WI38 (cell line): Measurements from ENCODE around the gene NBAS.

Experiments used
- H3K4me3 ChIP-seq: 2 replicates; pipeline ENCODE4 v1.5.1; 2011; ENCODE audit warnings: low read depth, mild to moderate bottlenecking, control low read depth, low read length
- CTCF ChIP-seq: IDR thresholded peaks from 2 replicates; pipeline ENCODE4 v1.5.1; 2012; ENCODE audit warnings: low read depth, mild to moderate bottlenecking, control low read depth, low read length

NBAS gene

DNA sequence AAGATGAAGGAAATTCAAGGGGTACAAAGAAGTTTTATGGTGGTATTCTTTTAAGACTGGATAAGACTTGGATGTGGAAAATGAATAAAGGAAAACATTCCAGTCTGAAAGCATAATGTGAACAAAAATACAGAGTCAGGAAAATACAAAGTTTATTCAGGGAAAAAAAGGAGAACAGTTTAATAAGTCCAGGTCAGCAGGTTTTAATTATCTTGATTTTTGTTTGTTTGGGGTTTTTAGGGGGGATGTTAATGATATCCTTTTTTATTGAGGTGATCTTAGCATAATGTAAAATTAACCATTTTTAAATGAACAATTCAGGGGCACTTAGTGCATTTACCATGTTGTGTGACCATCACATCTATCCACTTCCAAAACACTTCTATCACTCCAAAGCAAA is 80.6 kb downstream of the NBAS start:
- no peak for TF ChIP-seq CTCF
- H3K4me3 ChIP-seq: no peak overlapping the region

DNA sequence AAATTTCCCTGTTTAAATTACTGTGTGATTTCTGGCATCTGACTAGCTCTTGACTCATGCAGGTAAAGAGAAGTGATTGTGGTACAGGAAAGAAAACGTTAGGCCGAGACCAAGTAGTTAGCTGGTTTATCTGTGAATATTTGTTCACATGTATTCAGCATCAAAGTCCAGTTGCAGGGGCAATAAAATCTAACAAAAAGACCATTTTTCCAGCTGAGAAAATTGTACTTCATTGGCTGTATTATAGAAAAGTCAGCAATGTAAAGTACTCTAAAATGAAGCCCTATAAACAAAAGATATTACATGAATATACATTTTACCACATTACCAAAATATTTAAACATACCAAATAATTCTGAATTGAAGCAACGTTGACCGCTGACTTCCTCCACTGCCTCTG is 88.3 kb downstream of the NBAS start:
- TF ChIP-seq CTCF: no peak
- H3K4me3 ChIP-seq: no peak overlapping the region

DNA sequence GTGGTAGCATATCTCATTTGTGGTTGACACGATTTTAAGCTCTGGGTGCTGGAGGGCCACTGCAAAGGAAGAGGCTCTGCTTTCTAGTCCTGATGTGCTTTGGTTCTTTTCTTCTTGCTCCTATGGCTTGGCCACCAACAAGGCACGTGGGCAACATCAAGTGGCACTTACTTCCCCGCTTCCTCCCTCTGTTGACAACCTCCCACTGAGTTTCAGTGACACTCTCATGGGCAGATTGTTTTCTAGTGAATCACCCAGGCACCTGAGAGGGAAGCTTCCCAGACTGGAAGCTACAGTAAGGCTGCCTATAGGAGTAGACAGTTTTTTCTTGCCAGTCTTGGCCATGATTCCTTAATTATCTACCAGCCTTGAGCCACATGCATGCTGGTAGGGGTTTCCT is 89.0 kb downstream of the NBAS start:
- no peak overlapping the region for H3K4me3 ChIP-seq
- no peak for TF ChIP-seq CTCF

- TF ChIP-seq CTCF: no peak
- H3K4me3 ChIP-seq: no peak overlapping the region
Observed at GRCh38 chr2:15471606-15472005, 89.5 kb downstream of the NBAS start.

DNA sequence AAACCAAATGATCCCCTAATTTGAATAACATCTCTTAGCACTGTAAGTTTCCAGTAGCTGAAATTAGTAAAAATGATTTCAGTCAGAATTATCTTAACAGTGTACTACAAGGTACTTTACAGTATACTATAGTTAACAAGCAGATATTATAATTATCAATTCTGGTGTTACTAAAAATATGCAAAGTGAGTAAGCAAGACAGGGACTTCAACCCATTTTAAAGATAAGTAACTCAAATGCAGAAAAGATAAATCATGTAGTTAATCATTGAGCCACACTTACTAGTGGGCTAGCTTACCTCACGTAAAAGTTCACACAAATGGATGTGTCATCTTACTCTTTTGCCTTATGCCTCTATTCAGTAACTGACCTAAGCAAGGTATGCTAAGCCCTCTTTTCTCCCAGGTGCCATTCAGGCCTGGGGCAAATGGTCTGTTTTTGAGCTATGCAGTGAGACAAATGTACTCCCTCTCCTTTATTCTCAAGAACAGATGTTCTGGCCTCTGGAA is 101.0 kb downstream of the NBAS start:
- no peak overlapping the region for H3K4me3 ChIP-seq
- no peak for TF ChIP-seq CTCF

DNA sequence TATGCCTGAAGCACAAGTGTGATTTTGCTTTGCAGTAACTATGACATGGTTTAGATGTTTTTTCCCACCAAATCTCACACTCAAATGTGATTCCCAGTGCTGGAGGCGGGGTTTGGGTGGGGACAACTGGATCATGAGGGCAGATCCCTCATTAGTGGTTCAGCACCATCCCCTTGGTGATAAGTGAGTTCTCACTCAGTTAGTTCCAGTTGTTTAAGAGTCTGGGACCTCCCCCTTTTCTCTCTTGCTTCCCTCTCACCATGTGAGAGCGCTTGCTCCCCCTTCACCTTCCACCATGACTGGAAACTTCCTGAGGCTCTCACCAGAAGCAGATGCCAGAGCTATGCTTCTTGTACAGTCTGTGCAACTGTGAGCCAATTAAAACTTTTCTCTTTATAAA is 102.9 kb downstream of the NBAS start:
- no peak for TF ChIP-seq CTCF
- H3K4me3 ChIP-seq: no peak overlapping the region

- TF ChIP-seq CTCF: no peak
- H3K4me3 ChIP-seq: no peak overlapping the region
Observed at GRCh38 chr2:15457868-15458267, 103.3 kb downstream of the NBAS start.
